ENCODE data around the gene IL1B. TPM values are rescaled to one million over a fixed set of nuclear protein-coding genes. Genes with fewer than 3 reads are reported as not detected.

IL1B gene
- total and polyA plus RNA-seq, 2 experiments from 2014 or later = 0.86 to 2.2 TPM

GRCh38 chr2:112832841-112833638, 3.5 kb downstream of the IL1B start:
- no peak for DNase-seq
- TF ChIP-seq EZH2phosphoT487 (IDR thresholded peaks at IDR 0.05; ENCODE audit: insufficient read depth, low read depth) (no peak), EZH2 (IDR thresholded peaks at IDR 0.05; ENCODE audit: insufficient read depth, poor library complexity, severe bottlenecking) (no peak)
- Histone ChIP-seq H3K9ac (no peak overlapping the region), H3K9me3 (ENCODE audit: low read depth) (no peaks in the 10 kb centered on the region), H3K36me3 (ENCODE audit: low read depth) (no peaks in the 10 kb centered on the region), H3K9me2 (ENCODE audit: insufficient read depth) (no peaks in the 10 kb centered on the region), H3K4me1 (ENCODE audit: insufficient read depth) (peaks cover 30% of the 10 kb centered on the region), H2AFZ (no peak overlapping the region), H3F3A (ENCODE audit: insufficient read depth) (peaks cover 12% of the 10 kb centered on the region), H3K4me3 (no peak overlapping the region), H3K79me2 (ENCODE audit: insufficient read depth) (no peaks in the 10 kb centered on the region), H3K4me2 (ENCODE audit: unreplicated experiment) (no peak overlapping the region), H3K27ac (no peak overlapping the region), H4K20me1 (ENCODE audit: insufficient read depth) (no peaks in the 10 kb centered on the region), H3K27me3 (replicated peaks; ENCODE audit: insufficient read depth) (no peaks in the 10 kb centered on the region)
- in situ Hi-C loops (cut with MboI) = no loop called here
- 85 to 86% methylated on average over 14 of the region's 14 CpGs for WGBS, 2 experiments (ENCODE audit: low coverage in 1 of 2, low lambda C conversion rate in 2 of 2, missing lambda C conversion rate in 2 of 2)

GRCh38 chr2:112831946-112832840, 4.4 kb downstream of the IL1B start:
- Histone ChIP-seq H3K9ac (no peak overlapping the region), H3K4me2 (ENCODE audit: unreplicated experiment) (no peak overlapping the region), H3K27ac (no peak overlapping the region), H3K4me3 (no peak overlapping the region), H3K27me3 (replicated peaks; ENCODE audit: insufficient read depth) (no peaks in the 10 kb centered on the region), H2AFZ (no peak overlapping the region), H3F3A (ENCODE audit: insufficient read depth) (peaks cover 12% of the 10 kb centered on the region), H3K36me3 (ENCODE audit: low read depth) (no peaks in the 10 kb centered on the region), H3K4me1 (ENCODE audit: insufficient read depth) (peaks cover 29% of the 10 kb centered on the region), H3K79me2 (ENCODE audit: insufficient read depth) (no peaks in the 10 kb centered on the region), H3K9me2 (ENCODE audit: insufficient read depth) (no peaks in the 10 kb centered on the region), H4K20me1 (ENCODE audit: insufficient read depth) (no peaks in the 10 kb centered on the region), H3K9me3 (ENCODE audit: low read depth) (no peaks in the 10 kb centered on the region)
- TF ChIP-seq EZH2phosphoT487 (IDR thresholded peaks at IDR 0.05; ENCODE audit: insufficient read depth, low read depth) (no peak), EZH2 (IDR thresholded peaks at IDR 0.05; ENCODE audit: insufficient read depth, poor library complexity, severe bottlenecking) (no peak)
- in situ Hi-C loops (cut with MboI) = no loop called here
- WGBS, 2 experiments (ENCODE audit: low coverage in 1 of 2, low lambda C conversion rate in 2 of 2, missing lambda C conversion rate in 2 of 2) = 88 to 92% methylated on average over 15 of the region's 15 CpGs
- no peak for DNase-seq

GRCh38 chr2:112831513-112831845, 5.1 kb downstream of the IL1B start:
- Histone ChIP-seq H3K4me3 (no peak overlapping the region), H3K4me1 (ENCODE audit: insufficient read depth) (peaks cover 24% of the 10 kb centered on the region), H3K79me2 (ENCODE audit: insufficient read depth) (no peaks in the 10 kb centered on the region), H3K36me3 (ENCODE audit: low read depth) (no peaks in the 10 kb centered on the region), H3K27me3 (replicated peaks; ENCODE audit: insufficient read depth) (no peaks in the 10 kb centered on the region), H3K4me2 (ENCODE audit: unreplicated experiment) (no peak overlapping the region), H3K9me3 (ENCODE audit: low read depth) (no peaks in the 10 kb centered on the region), H3F3A (ENCODE audit: insufficient read depth) (peaks cover 11% of the 10 kb centered on the region), H3K9ac (no peak overlapping the region), H4K20me1 (ENCODE audit: insufficient read depth) (no peaks in the 10 kb centered on the region), H3K27ac (no peak overlapping the region), H2AFZ (no peak overlapping the region), H3K9me2 (ENCODE audit: insufficient read depth) (no peaks in the 10 kb centered on the region)
- TF ChIP-seq EZH2phosphoT487 (IDR thresholded peaks at IDR 0.05; ENCODE audit: insufficient read depth, low read depth) = no peak
- no peak for TF ChIP-seq EZH2 (IDR thresholded peaks at IDR 0.05; ENCODE audit: insufficient read depth, poor library complexity, severe bottlenecking)
- DNase-seq = no peak
- in situ Hi-C loops (cut with MboI) = no loop called here
- 64 to 70% methylated on average over 2 of the region's 2 CpGs for WGBS, 2 experiments (ENCODE audit: low coverage in 1 of 2, low lambda C conversion rate in 2 of 2, missing lambda C conversion rate in 2 of 2)

GRCh38 chr2:112830682-112831512, 5.7 kb downstream of the IL1B start:
- Histone ChIP-seq H4K20me1 (ENCODE audit: insufficient read depth) (no peaks in the 10 kb centered on the region), H3K9ac (no peak overlapping the region), H3K4me1 (ENCODE audit: insufficient read depth) (peaks cover 18% of the 10 kb centered on the region), H3K27ac (no peak overlapping the region), H3K9me2 (ENCODE audit: insufficient read depth) (no peaks in the 10 kb centered on the region), H2AFZ (no peak overlapping the region), H3K9me3 (ENCODE audit: low read depth) (no peaks in the 10 kb centered on the region), H3K36me3 (ENCODE audit: low read depth) (no peaks in the 10 kb centered on the region), H3K4me2 (ENCODE audit: unreplicated experiment) (no peak overlapping the region), H3K4me3 (no peak overlapping the region), H3K27me3 (replicated peaks; ENCODE audit: insufficient read depth) (no peaks in the 10 kb centered on the region), H3F3A (ENCODE audit: insufficient read depth) (peaks cover 6% of the 10 kb centered on the region), H3K79me2 (ENCODE audit: insufficient read depth) (no peaks in the 10 kb centered on the region)
- in situ Hi-C loops (cut with MboI) = no loop called here
- TF ChIP-seq EZH2 (IDR thresholded peaks at IDR 0.05; ENCODE audit: insufficient read depth, poor library complexity, severe bottlenecking) = no peak
- TF ChIP-seq EZH2phosphoT487 (IDR thresholded peaks at IDR 0.05; ENCODE audit: insufficient read depth, low read depth) = no peak
- 54 to 55% methylated on average over 5 of the region's 5 CpGs for WGBS, 2 experiments (ENCODE audit: low coverage in 1 of 2, low lambda C conversion rate in 2 of 2, missing lambda C conversion rate in 2 of 2)
- DNase-seq = no peak

Data from GM23248 (cell line).